B cell (primary cell): ENCODE measurements around the gene SCRN2.
A peak's percentile ranks its signal among the peaks of the same experiment; 100 is the strongest.

ENCODE experiments used
- EZH2 ChIP-seq: IDR thresholded peaks from 2 replicates; pipeline ENCODE4 v1.6.1; 2012; ENCODE audit warnings: borderline replicate concordance, low read depth, mild to moderate bottlenecking, moderate library complexity, low read length; ENCODE audit not compliant: insufficient read depth, poor library complexity, severe bottlenecking
- TF ChIP-seq, protein P1 (sequence below): fragments of 200-600 bp; IDR thresholded peaks from one replicate; pipeline ENCODE4 v1.8.0; 2022; ENCODE audit warnings: antibody characterized with exemption, mild to moderate bottlenecking

DNA sequence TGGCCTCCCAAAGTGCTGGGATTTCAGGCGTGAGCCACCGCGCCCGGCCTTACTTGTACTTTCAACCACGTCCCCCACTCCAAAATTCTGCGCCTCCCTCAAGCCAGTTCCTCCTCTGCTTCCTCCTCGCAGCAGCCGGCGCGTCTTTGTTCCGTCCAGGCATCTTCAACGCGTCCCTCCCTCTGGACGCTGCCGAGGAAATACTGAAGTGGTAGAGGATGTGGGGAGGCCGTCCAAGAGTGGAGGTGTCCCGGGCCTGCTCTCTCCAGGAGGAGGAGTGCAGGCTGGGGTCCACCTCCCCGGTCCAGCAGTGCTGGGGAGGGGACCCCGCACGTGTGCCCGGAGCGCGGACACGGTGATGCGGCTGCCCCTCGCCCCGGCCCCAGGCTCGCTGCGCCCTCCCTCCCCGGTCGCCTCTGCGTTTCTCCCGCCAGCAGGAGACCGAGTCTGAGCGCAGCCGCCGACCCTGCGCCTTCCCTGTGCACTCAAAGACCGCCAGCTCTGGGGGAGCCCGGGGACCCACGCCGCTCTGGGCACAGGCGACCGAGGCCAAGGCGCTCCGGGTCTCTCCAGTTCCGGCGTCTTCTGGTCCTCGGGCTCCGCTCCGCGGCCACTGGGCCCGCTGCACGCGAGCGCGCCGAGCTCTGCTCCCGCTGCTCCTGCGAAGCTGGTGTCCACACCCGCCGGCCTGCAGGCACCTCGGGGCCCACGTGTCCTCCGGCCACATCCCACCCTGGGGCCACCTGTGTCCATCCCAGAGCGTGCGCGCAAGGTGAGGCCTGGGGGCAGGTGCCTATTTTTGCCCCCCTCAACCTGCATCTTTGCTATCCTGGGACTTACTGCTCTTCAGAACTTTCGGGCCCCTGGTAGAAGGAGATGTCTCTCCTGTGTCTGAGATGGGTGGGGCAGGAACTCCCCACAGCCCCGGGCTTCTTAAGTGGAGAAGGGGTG lies 51.2 kb downstream of the SCRN2 start:
- TF ChIP-seq, protein P1, sequence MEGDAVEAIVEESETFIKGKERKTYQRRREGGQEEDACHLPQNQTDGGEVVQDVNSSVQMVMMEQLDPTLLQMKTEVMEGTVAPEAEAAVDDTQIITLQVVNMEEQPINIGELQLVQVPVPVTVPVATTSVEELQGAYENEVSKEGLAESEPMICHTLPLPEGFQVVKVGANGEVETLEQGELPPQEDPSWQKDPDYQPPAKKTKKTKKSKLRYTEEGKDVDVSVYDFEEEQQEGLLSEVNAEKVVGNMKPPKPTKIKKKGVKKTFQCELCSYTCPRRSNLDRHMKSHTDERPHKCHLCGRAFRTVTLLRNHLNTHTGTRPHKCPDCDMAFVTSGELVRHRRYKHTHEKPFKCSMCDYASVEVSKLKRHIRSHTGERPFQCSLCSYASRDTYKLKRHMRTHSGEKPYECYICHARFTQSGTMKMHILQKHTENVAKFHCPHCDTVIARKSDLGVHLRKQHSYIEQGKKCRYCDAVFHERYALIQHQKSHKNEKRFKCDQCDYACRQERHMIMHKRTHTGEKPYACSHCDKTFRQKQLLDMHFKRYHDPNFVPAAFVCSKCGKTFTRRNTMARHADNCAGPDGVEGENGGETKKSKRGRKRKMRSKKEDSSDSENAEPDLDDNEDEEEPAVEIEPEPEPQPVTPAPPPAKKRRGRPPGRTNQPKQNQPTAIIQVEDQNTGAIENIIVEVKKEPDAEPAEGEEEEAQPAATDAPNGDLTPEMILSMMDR = peak; percentile 52
- no peak for TF ChIP-seq EZH2
